GM18498 (cell line): Measurements from ENCODE around the gene AJUBA.
"Not testable (repeated sequence)": the region's sequence is repeated elsewhere in the genome, so short reads cannot be mapped to it uniquely, and the experiment has no call there.

ENCODE experiments used
- ATAC-seq: cut with Tn5 transposase; IDR thresholded peaks from one replicate; pipeline ENCODE4 v1.9.1; 2021; ENCODE audit warnings: mild to moderate bottlenecking, moderate library complexity; ENCODE audit not compliant: unreplicated experiment

AJUBA gene

GRCh38 chr14:22952418-22952817 lies 29.9 kb downstream of the AJUBA start:
- no peak for ATAC-seq

- ATAC-seq: not testable (repeated sequence)
Observed at GRCh38 chr14:22951795-22952194, 30.6 kb downstream of the AJUBA start.

DNA sequence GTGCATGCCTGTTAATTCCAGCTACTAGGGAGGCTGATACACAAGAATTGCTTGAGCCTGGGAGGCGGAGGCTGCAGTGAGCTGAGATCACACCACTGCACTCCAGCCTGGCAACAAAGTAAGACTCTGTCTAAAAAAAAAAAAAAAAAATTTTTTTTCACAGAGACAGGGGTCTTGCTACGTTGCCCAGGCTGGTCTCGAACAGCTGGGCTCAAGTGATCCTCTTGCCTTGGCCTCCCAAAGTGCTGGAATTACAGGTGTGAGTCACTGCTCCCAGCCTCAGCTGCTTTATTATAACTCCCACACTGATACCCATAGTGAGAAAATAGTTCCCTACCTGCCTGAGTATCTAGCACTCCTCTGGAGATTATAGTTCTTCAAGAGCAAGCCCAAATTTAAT lies 36.7 kb downstream of the AJUBA start:
- ATAC-seq: no peak

GRCh38 chr14:22939684-22940083 lies 42.7 kb downstream of the AJUBA start:
- no peak for ATAC-seq

GRCh38 chr14:22935156-22935555 lies 47.2 kb downstream of the AJUBA start:
- no peak for ATAC-seq

- ATAC-seq: no peak
Observed at GRCh38 chr14:22932146-22932545, 50.2 kb downstream of the AJUBA start.

GRCh38 chr14:22929961-22930364 lies 52.4 kb downstream of the AJUBA start:
- ATAC-seq: no peak

- peak; percentile 90 for ATAC-seq
Observed at GRCh38 chr14:22929104-22929960, 53.0 kb downstream of the AJUBA start, which contains the start of gene PRMT5. PRMT5 (minus strand) TSS chr14:22929376; CDS start chr14:22929361, 15 bp downstream.

DNA sequence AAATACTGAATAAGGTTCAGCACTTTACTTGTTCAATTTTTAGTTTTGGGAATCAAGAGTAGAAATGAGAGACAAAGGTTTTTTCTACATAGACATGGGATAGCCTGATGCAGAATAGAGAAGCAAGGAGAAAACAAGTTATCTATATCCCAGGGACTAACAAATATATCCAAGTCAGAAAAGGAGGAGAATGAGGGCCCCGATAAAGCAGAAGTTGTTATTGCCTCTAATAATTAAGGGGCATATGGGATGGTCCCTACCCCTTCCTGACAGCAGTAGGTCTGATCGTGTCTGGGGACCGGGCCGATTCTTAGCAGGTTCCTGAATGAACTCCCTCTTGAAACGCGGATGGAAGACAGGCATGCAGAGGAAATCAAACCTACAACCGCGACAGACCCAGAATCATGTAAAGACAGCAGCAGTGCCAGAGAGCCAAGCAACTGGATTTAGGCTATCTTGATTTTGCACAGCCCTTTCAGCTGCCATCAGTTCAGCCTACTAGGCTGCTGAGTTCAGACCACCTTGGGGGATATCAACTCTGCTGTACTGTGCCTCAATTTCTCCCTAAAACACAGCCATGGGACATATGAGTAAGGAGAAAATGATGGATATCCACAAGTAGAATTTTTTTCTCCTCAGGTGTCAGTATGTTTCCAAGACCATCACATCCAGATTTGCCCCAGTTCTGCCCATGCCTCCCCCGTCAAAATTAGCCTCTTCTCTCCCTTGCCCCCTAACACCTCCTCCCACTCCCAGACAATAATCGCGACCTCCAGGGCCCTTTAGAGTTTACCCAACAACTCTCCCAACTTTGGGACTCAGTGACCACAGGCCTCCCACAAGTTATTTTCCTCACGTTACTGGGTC lies 53.9 kb downstream of the AJUBA start:
- no peak for ATAC-seq

- ATAC-seq: no peak
Observed at GRCh38 chr14:22926316-22926715, 56.0 kb downstream of the AJUBA start.

DNA sequence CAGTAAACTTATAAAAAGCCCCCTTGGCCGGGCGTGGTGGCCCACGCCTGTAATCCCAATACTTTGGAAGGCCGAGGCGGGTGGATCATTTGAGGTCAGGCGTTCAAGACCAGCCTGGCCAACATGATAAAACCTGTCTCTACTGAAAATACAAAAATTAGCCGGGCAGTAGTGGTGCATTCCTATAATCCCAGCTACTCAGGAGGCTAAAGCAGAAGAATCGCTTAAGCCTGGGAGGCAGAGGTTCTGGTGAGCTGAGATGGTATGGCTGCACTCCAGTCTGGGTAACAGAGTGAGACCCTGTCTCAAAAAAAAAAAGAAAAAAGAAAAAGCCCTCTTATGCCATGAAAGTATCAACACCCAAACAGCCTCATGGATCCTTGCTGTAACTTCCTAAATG lies 56.8 kb downstream of the AJUBA start:
- ATAC-seq: no peak

DNA sequence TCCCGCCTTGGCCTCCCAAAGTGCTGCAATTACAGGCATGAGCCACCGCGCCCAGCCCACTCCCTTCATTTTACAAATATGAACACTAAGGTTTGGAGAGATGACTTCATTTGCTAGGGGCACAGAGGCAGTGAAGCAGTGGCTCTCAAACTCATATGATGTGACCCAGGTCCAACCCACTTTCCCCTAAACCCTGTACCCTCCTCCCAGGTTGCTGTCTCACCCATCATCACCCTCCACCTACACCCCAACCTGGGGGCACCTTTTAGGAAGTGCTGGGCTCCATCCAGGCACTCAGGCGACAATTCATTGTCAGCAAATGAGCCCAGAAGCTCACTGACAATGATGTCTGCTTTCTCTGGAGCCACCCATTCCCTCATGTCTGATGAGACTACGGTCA lies 58.6 kb downstream of the AJUBA start:
- no peak for ATAC-seq

DNA sequence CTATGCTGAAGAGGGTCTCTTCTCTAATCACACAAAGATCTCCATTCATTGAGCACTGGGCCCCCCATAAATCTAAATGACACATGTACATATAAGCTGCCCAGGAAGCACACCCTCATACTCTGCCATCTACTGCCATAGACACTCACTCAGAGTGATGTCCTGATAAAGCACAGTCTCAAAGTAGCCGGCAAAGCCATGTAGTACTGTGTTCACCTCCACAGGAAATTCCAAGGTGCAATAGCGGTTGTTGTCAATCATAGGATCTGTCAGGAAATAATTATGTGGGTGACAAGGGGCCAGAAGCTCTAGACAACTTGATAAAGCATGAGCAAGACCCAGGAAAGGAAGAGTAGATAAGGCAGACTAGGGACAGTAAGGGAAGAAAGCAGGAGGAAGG lies 60.1 kb downstream of the AJUBA start:
- ATAC-seq: no peak
